Heart right ventricle (tissue), 16 donors: ENCODE measurements around the gene INTS11. TPM values are rescaled to one million over a fixed set of nuclear protein-coding genes. Genes with fewer than 3 reads are reported as not detected.

Experiments used
- ATAC-seq, 8 donors: fragments of 200-7000 bp; cut with Tn5 transposase; one replicate each; pipeline ENCODE4 v1.9.1; 2020; ENCODE audit warnings: mild to moderate bottlenecking in 8 of 8, moderate library complexity in 8 of 8, moderate number of reproducible peaks in 1 of 8
- DNase-seq, 2 donors: peaks; one replicate each; pipeline ENCODE4 v3.0.0-alpha.2; 2020
- H3K27ac ChIP-seq, 10 donors: fragments of 200-600 bp; sonication (generic) in 2 of 10; one replicate each; pipeline versions ENCODE4 v1.5.0 to v1.8.0; 2020 to 2022; ENCODE audit warnings: mild to moderate bottlenecking in 3 of 10
- H3K27me3 ChIP-seq, 7 donors: fragments of 200-600 bp; one replicate each; pipeline ENCODE4 v1.8.0; 2021 to 2022; ENCODE audit warnings: mild to moderate bottlenecking in 2 of 7
- H3K36me3 ChIP-seq, 9 donors: fragments of 200-600 bp; sonication (generic) in 1 of 9; one replicate each; pipeline versions ENCODE4 v1.5.0 to v1.8.0; 2020 to 2022; ENCODE audit warnings: mild to moderate bottlenecking in 2 of 9
- H3K4me1 ChIP-seq, 9 donors: fragments of 200-600 bp; sonication (generic) in 1 of 9; one replicate each; pipeline versions ENCODE4 v1.5.0 to v1.8.0; 2020 to 2022; ENCODE audit warnings: mild to moderate bottlenecking in 4 of 9
- H3K4me3 ChIP-seq, 10 donors: fragments of 200-600 bp; sonication (generic) in 2 of 10; one replicate each; pipeline versions ENCODE4 v1.5.0 to v1.8.0; 2020 to 2022; ENCODE audit warnings: mild to moderate bottlenecking in 7 of 10, moderate library complexity in 2 of 10
- H3K9me3 ChIP-seq, 11 donors: fragments of 200-600 bp in 10 of 11; sonication (generic) in 2 of 11; one replicate each; pipeline versions ENCODE4 v1.5.0 to v1.8.0; 2013 to 2022; ENCODE audit warnings: mild to moderate bottlenecking in 2 of 11, control low read depth in 1 of 11, moderate library complexity in 1 of 11
- WGBS, 2 donors: extraction: QIAGEN DNeasy Blood & Tissue Kit; methylation state at CpG; one replicate each; pipeline ENCODE4 v1.1.7; 2013; ENCODE audit warnings: inconsistent platforms in 1 of 2; 5-methylcytosine and 5-hydroxymethylcytosine counted together
- intact Hi-C, 10 donors: fragments of 100-400 bp; cut with DNase I; formaldehyde crosslinking; loops; one replicate each; pipeline versions ENCODE4 v1.11.1 to v1.14.2; 2022
- polyA plus RNA-seq, 2 donors: library from polyadenylated mRNA; stranded (reverse); fragments of 200-250 nt; gene quantifications; one replicate each; pipeline ENCODE4 v1.2.3, GENCODE V29; 2013
- total RNA-seq, 10 donors: library from RNA; stranded (reverse); fragmentation: NEBNext Ultra II Directional in 3 of 10; extraction: Animal tissue kit (Norgen Biotek cat#: 25700) in 3 of 10; gene quantifications; one replicate each; pipeline versions ENCODE4 v1.2.1 to v1.2.4, GENCODE V29; 2021 to 2023
- TF ChIP-seq, protein P1 (sequence below), 9 donors: fragments of 200-600 bp; sonication (generic) in 2 of 9; IDR thresholded peaks; one replicate each; pipeline versions ENCODE4 v1.5.0 to v1.8.0; 2021 to 2022; ENCODE audit warnings: antibody characterized with exemption in 9 of 9, mild to moderate bottlenecking in 5 of 9, moderate library complexity in 1 of 9
- donor health status: Arrhythmogenic right ventricular cardiomyopathy.
- donor health status: ischemic (EF 13 %, LVEDD 7.1; RV severe dilation, severe dysfunction).
- donor health status: healthy with polysubstance abuse.
- donor health status: DM: no; HTN: yes; CAD: no.
- donor health status: DM: no; HTN: no; CAD: no.
- donor health status: ischemic (EF 25% LVEDD 6.9; RV normal size, moderate dysfunction).
- donor health status: ischemic (EF 25% LVEDD 5.7; RV mildly dilated, moderate dysfunction).
- donor health status: healthy.
- donor health status: DM: yes; HTN: yes; CAD: no.
- donor health status: Ischemic cardiomyopathy.
- donor health status: ischemic (EF 35%, LVEDD 5.7; RV mildly dilated, moderate dysfunction).
- donor health status: nonischemic (EF 11% LVEDD 7.7; RV severe dilation, severe dysfunction).
- donor health status: DM: yes; HTN: yes; CAD: no.
- donor health status: PGD.
- donor health status: ischemic (EF 29% LVEDD 5.4; RV normal size, mild dysfunction).
- donor health status: nonischemic (EF 23%, LVEDD 6.1; RV moderate dilation, normal function).

Gene INTS11
- total and polyA plus RNA-seq, 12 donors = 44.7 to 269 (median 57.4) TPM

DNA sequence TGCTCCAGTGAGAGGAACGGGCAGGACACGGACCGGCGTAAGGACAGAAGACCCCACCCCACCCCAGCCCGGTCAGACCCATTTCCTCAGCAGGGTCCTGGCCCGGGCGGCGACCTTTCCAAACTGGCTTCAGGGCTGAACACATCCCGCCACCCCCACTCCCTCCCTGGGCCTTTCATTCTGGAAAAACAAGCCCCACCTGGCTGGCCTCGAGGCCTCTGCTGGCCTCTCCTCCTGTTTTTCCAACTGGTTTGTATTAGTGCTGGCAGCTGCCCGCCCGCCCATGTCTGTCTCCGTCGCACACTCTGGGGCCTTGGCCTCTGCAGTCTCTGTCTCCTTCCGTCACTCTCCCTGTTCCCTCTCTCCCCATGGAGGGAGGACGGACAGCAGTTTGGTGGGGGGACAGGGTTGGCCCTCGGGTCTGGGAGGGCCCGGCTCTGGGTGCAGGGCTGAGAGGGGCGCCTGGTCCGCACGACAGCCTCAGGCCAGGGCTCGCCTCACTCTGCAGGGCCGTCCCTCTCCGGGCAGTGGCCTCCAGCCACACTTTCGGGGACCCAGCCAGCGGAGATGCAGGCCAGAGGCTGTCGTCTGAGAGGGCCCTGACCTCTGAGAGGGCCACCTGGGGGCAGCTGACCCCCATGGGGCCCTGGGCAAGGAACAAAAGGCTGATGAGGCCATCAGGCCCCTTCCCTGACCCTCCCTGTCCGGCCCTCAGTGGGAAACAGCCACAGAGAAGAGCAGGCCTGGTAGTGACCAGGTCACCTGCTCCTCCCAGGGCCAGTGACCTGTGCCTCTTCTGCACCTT, 35.4 kb upstream of the INTS11 start:
- ATAC-seq = peak; percentile 7 to 62 (median 34)
- Histone ChIP-seq H3K36me3 (peaks cover 0 to under 1% (median 0%) of the 10 kb centered on the region in 9 donors), H3K4me1 (peaks cover 0 to 53% (median 20%) of the 10 kb centered on the region in 9 donors), H3K4me3 (peak overlapping the region in 5 of 10 donors; percentile 52 to 69 (median 64)), H3K9me3 (no peaks in the 10 kb centered on the region), H3K27ac (peak overlapping the region; percentile 57 to 93 (median 85)), H3K27me3 (peaks cover 0 to 74% (median 37%) of the 10 kb centered on the region in 7 donors)
- TF ChIP-seq, protein P1, sequence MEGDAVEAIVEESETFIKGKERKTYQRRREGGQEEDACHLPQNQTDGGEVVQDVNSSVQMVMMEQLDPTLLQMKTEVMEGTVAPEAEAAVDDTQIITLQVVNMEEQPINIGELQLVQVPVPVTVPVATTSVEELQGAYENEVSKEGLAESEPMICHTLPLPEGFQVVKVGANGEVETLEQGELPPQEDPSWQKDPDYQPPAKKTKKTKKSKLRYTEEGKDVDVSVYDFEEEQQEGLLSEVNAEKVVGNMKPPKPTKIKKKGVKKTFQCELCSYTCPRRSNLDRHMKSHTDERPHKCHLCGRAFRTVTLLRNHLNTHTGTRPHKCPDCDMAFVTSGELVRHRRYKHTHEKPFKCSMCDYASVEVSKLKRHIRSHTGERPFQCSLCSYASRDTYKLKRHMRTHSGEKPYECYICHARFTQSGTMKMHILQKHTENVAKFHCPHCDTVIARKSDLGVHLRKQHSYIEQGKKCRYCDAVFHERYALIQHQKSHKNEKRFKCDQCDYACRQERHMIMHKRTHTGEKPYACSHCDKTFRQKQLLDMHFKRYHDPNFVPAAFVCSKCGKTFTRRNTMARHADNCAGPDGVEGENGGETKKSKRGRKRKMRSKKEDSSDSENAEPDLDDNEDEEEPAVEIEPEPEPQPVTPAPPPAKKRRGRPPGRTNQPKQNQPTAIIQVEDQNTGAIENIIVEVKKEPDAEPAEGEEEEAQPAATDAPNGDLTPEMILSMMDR (IDR thresholded peaks at IDR 0.05) = no peak
- DNase-seq = peak; percentile 53 to 65
- WGBS, 2 donors = 63 to 68% methylated on average over 28 of the region's 28 CpGs
- intact Hi-C loops = loop anchor here in 1 of 10 donors (5.0 kb wide), 1 partner anchor 243 kb away; the partner anchor contains the start of gene C1orf159

DNA sequence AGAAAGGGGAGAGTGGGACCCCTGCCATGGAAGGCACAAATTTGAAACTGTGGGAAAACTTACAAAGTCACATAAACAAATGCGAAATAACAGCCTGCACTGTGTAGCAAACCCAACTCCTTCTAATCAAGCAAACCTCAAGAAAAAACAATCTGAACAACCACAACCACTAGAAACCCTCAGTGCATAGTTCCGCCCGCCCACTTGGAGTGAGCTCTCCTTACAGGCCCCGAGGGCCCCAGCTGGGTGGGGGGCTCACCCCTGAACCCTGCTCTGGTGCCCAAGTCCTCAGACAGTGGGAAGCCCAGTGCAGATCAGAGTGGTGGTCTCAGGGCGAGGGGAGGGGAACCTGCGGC, 34.8 kb upstream of the INTS11 start:
- Histone ChIP-seq H3K27ac (peak overlapping the region; percentile 57 to 93 (median 85)), H3K27me3 (peaks cover 0 to 80% (median 42%) of the 10 kb centered on the region in 7 donors), H3K4me1 (peaks cover under 1 to 59% (median 26%) of the 10 kb centered on the region in 9 donors), H3K36me3 (peaks cover 0 to 6% (median 0%) of the 10 kb centered on the region in 9 donors), H3K9me3 (no peaks in the 10 kb centered on the region), H3K4me3 (peak overlapping the region in 6 of 10 donors; percentile 46 to 69 (median 62))
- DNase-seq = peak; percentile 21 to 32
- TF ChIP-seq, protein P1 (IDR thresholded peaks at IDR 0.05) = no peak
- 66 to 79% methylated on average over 6 of the region's 6 CpGs for WGBS, 2 donors
- intact Hi-C loops = loop anchor here in 1 of 10 donors (5.0 kb wide), 1 partner anchor 242 kb away; the partner anchor contains the start of gene C1orf159
- peak in 5 of 8 donors; percentile 6 to 55 (median 33) for ATAC-seq

DNA sequence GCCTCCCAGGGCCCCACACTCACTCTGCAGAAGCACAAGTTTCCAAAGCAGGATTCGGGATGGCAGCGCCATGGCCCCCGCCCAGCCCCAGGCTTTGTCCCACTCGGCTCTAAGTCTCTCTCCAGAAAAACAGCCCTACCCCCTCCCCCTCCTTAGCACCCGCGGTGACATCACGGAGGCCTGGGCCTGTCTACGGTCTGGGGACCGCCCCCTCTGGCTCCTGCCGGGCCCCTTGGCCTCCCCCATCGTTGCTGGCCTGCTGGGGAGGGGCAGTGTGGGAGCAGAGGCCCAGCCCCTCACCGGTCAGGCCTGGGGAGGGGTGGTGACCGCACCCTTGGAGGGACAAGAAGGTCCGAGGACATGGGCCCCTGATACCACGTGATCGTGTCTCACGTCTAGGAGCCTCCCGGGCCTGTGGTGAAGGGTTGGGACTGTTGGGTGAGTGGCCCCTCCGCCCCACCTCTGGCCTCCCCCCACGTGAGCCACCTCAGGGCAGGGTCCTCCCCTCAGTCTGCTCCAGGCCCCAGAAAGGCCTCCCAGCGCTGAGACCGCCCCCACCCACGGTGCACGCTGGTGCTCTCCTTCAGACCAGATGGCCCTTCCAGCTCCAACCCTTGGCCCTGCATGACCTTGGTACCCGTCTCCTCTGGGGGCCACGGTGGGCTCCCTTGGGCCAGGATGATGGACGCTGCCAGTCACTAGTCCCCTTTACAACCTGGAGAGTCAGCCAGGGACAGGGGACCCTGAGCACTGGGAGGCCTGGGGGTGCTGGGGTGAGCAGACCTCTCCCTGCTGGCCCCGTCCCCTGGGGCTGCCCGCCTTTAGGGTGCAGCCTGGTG, 34.2 kb upstream of the INTS11 start, which contains the start of gene MXRA8:
Gene MXRA8 (minus strand): TSS at position 123 of the 839 bp plus-strand sequence. CDS start 51 bp downstream, at position 72.
- intact Hi-C loops = loop anchor here in 1 of 10 donors (5.0 kb wide), 1 partner anchor 241 kb away; the partner anchor contains the start of gene C1orf159
- peaks cover 0 to 13% (median 0%) of the 10 kb centered on the region in 9 donors for H3K36me3 ChIP-seq
- H3K27me3 ChIP-seq = peaks cover 0 to 86% (median 49%) of the 10 kb centered on the region in 7 donors
- peak; percentile 27 to 77 (median 70) for ATAC-seq
- H3K4me1 ChIP-seq = peaks cover 6 to 66% (median 33%) of the 10 kb centered on the region in 9 donors
- TF ChIP-seq, protein P1 (IDR thresholded peaks at IDR 0.05) = no peak
- WGBS, 2 donors = 30% methylated on average over 29 of the region's 29 CpGs
- DNase-seq = peak; percentile 75 to 80
- H3K4me3 ChIP-seq = peak within 1 kb of the TSS; percentile 19 to 69 (median 52)
- peak within 1 kb of the TSS; percentile 57 to 93 (median 85) for H3K27ac ChIP-seq
- no peaks in the 10 kb centered on the region for H3K9me3 ChIP-seq
